Measurements from ENCODE around the gene NOP9.

NOP9 gene

GRCh38 chr14:24262821-24263733 is 36.6 kb upstream of the NOP9 start, which contains the start of gene TGM1:
Gene TGM1 (minus strand): TSS chr14:24263177. CDS start chr14:24262352, 825 bp downstream.
- TF ChIP-seq REST (IDR thresholded peaks at IDR 0.05; ENCODE audit: low read depth) (no peak), EP300 (IDR thresholded peaks at IDR 0.05; ENCODE audit: borderline replicate concordance) (no peak), TAF1 (IDR thresholded peaks at IDR 0.05; ENCODE audit: low read depth) (no peak), YY1 (IDR thresholded peaks at IDR 0.05; ENCODE audit: low read depth) (no peak), NFIC (IDR thresholded peaks at IDR 0.05) (no peak), ZBTB7A (IDR thresholded peaks at IDR 0.05; ENCODE audit: low read depth) (no peak)

GRCh38 chr14:24263848-24264247 is 35.8 kb upstream of the NOP9 start:
- TF ChIP-seq ZBTB7A (IDR thresholded peaks at IDR 0.05; ENCODE audit: low read depth) (no peak), CEBPB (IDR thresholded peaks at IDR 0.05) (no peak), TEAD4 (IDR thresholded peaks at IDR 0.05) (no peak), EP300 (IDR thresholded peaks at IDR 0.05; ENCODE audit: borderline replicate concordance) (no peak), CREB1 (IDR thresholded peaks at IDR 0.05; ENCODE audit: low read depth) (no peak), RAD21 (IDR thresholded peaks at IDR 0.05; ENCODE audit: low read depth) (no peak), NFIC (IDR thresholded peaks at IDR 0.05) (no peak), TCF12 (IDR thresholded peaks at IDR 0.05; ENCODE audit: low read depth) (no peak), YY1 (IDR thresholded peaks at IDR 0.05; ENCODE audit: low read depth) (no peak), USF1 (IDR thresholded peaks at IDR 0.05) (no peak)

- TF ChIP-seq CREB1 (IDR thresholded peaks at IDR 0.05; ENCODE audit: low read depth) (no peak), NFIC (IDR thresholded peaks at IDR 0.05) (no peak), TEAD4 (IDR thresholded peaks at IDR 0.05) (no peak), RAD21 (IDR thresholded peaks at IDR 0.05; ENCODE audit: low read depth) (no peak), TCF12 (IDR thresholded peaks at IDR 0.05; ENCODE audit: low read depth) (no peak), EP300 (IDR thresholded peaks at IDR 0.05; ENCODE audit: borderline replicate concordance) (no peak), REST (IDR thresholded peaks at IDR 0.05; ENCODE audit: low read depth) (no peak), USF1 (IDR thresholded peaks at IDR 0.05) (no peak), ZBTB7A (IDR thresholded peaks at IDR 0.05; ENCODE audit: low read depth) (no peak), TAF1 (IDR thresholded peaks at IDR 0.05; ENCODE audit: low read depth) (no peak), YY1 (IDR thresholded peaks at IDR 0.05; ENCODE audit: low read depth) (no peak)
Observed at GRCh38 chr14:24264298-24264697, 35.4 kb upstream of the NOP9 start.

- no peak for TF ChIP-seq TEAD4 (IDR thresholded peaks at IDR 0.05)
- TF ChIP-seq YY1 (IDR thresholded peaks at IDR 0.05; ENCODE audit: low read depth) = no peak
- no peak for TF ChIP-seq MAX (IDR thresholded peaks at IDR 0.05)
- no peak for TF ChIP-seq ZBTB7A (IDR thresholded peaks at IDR 0.05; ENCODE audit: low read depth)
- TF ChIP-seq EP300 (IDR thresholded peaks at IDR 0.05; ENCODE audit: borderline replicate concordance) = no peak
- TF ChIP-seq FOXM1 (IDR thresholded peaks at IDR 0.05; ENCODE audit: borderline replicate concordance, low read depth) = no peak
- TF ChIP-seq EGR1 (IDR thresholded peaks at IDR 0.05) = no peak
- no peak for TF ChIP-seq USF1 (IDR thresholded peaks at IDR 0.05)
- no peak for TF ChIP-seq NFIC (IDR thresholded peaks at IDR 0.05)
- TF ChIP-seq CREB1 (IDR thresholded peaks at IDR 0.05; ENCODE audit: low read depth) = no peak
- TF ChIP-seq TAF1 (IDR thresholded peaks at IDR 0.05; ENCODE audit: low read depth) = no peak
- TF ChIP-seq RAD21 (IDR thresholded peaks at IDR 0.05; ENCODE audit: low read depth) = no peak
- no peak for TF ChIP-seq REST (IDR thresholded peaks at IDR 0.05; ENCODE audit: low read depth)
- TF ChIP-seq TCF12 (IDR thresholded peaks at IDR 0.05; ENCODE audit: low read depth) = no peak
- no peak for TF ChIP-seq CEBPB (IDR thresholded peaks at IDR 0.05)
Observed at GRCh38 chr14:24266344-24267244, 33.1 kb upstream of the NOP9 start.
